GM12878 (cell line): ENCODE results near the gene HEG1. TPM values are rescaled to one million over a fixed set of nuclear protein-coding genes. Genes with fewer than 3 reads are reported as not detected.

Experiments used
- ATAC-seq: fragments of 200-7000 bp; cut with Tn5 transposase; 3 replicates; pipeline ENCODE4 v1.9.1; 2020; ENCODE audit warnings: mild to moderate bottlenecking, moderate library complexity
- BruUV-seq: library from RNA; stranded (reverse); fragments of 400-500 nt; replicated peaks from 2 replicates; lab custom pipeline; 2021; lab: Mats Ljungman, UMichigan
- CTCF ChIA-PET: fragments of 300-600 bp; sonication (Branson Sonifier 250); formaldehyde crosslinking; extraction: SDS; loops from one replicate; lab custom pipeline; 2021; ENCODE audit warnings: inconsistent platforms; lab: Yijun Ruan, JAX
- POLR2A ChIA-PET: fragments of 350-600 bp; formaldehyde crosslinking; extraction: SDS; loops from one replicate; lab custom pipeline; 2021; ENCODE audit warnings: inconsistent platforms; lab: Charles Lee
- RAD21 ChIA-PET: fragments of 300-600 bp; sonication (Branson Sonifier 250); formaldehyde crosslinking; loops from one replicate; lab custom pipeline; 2023; ENCODE audit warnings: antibody characterized with exemption; ENCODE audit not compliant: unreplicated experiment; lab: Charles Lee
- SMC1A ChIA-PET: fragments of 300-600 bp; sonication (Branson Sonifier 250); formaldehyde crosslinking; loops from one replicate; lab custom pipeline; 2023; ENCODE audit not compliant: unreplicated experiment, uncharacterized antibody; lab: Charles Lee
- DNase-seq: peaks from one replicate; pipeline ENCODE4 v3.0.0-alpha.2; 2011; ENCODE audit warnings: low read depth, low spot score
- FAIRE-seq: peaks from 3 replicates; lab custom pipeline; 2011; peaks lifted over from hg19 to GRCh38; lab: Jason Lieb, UNC
- H2AFZ ChIP-seq: 2 replicates; pipeline ENCODE4 v1.6.0; 2011; ENCODE audit warnings: low read depth, low read length, control low read depth; ENCODE audit not compliant: control insufficient read depth
- H3K27ac ChIP-seq: 2 replicates; pipeline ENCODE4 v1.5.1; 2011; ENCODE audit warnings: control low read depth; ENCODE audit not compliant: control insufficient read depth, insufficient read depth
- H3K27me3 ChIP-seq, 2 experiments: replicated peaks in 1 of 2; 2 replicates each; pipeline versions ENCODE4 v1.6.0 to v1.6.1; 2011; ENCODE audit warnings: low read length in 1 of 2; ENCODE audit not compliant: control insufficient read depth in 2 of 2, insufficient read depth in 2 of 2
- H3K36me3 ChIP-seq, 2 experiments: 2 replicates each; pipeline ENCODE4 v1.5.1; 2011; ENCODE audit warnings: low read length in 1 of 2; ENCODE audit not compliant: control insufficient read depth in 2 of 2, insufficient read depth in 2 of 2
- H3K4me1 ChIP-seq: 2 replicates; pipeline ENCODE4 v1.6.1; 2011; ENCODE audit warnings: mild to moderate bottlenecking, low read length, moderate library complexity, mixed read lengths; ENCODE audit not compliant: control insufficient read depth, insufficient read depth
- H3K4me2 ChIP-seq: 2 replicates; pipeline ENCODE4 v1.6.0; 2011; ENCODE audit warnings: control low read depth; ENCODE audit not compliant: control insufficient read depth, insufficient read depth
- H3K4me3 ChIP-seq: fragments of 200-600 bp; sonication (generic); 2 replicates; pipeline ENCODE4 v1.5.1; 2016
- H3K79me2 ChIP-seq: 2 replicates; pipeline ENCODE4 v1.6.0; 2011; ENCODE audit warnings: low read length; ENCODE audit not compliant: control insufficient read depth, insufficient read depth
- H3K9ac ChIP-seq: 2 replicates; pipeline ENCODE4 v1.8.0; 2011; ENCODE audit warnings: low read length, control low read depth, mixed read lengths; ENCODE audit not compliant: control insufficient read depth, insufficient read depth
- H3K9me3 ChIP-seq: replicated peaks from 3 replicates; pipeline ENCODE4 v1.5.1; 2011; ENCODE audit warnings: mild to moderate bottlenecking, low read length; ENCODE audit not compliant: control insufficient read depth, insufficient read depth
- H4K20me1 ChIP-seq: 2 replicates; pipeline ENCODE4 v1.6.0; 2011; ENCODE audit not compliant: control insufficient read depth, insufficient read depth
- CBFB ChIP-seq: IDR thresholded peaks from 2 replicates; pipeline ENCODE4 v1.6.1; 2016; ENCODE audit warnings: antibody characterized with exemption, low read depth
- CEBPB ChIP-seq, 2 experiments: fragments of 150-350 bp in 1 of 2; IDR thresholded peaks; 2 replicates each; pipeline ENCODE4 v1.6.1; 2012 to 2014; ENCODE audit warnings: low read depth in 2 of 2, low read length in 2 of 2, borderline replicate concordance in 1 of 2, inconsistent platforms in 1 of 2
- CHD4 ChIP-seq: fragments of 200-600 bp; sonication (generic); IDR thresholded peaks from 2 replicates; pipeline ENCODE4 v1.6.1; 2016; ENCODE audit warnings: mild to moderate bottlenecking
- HDGF ChIP-seq: fragments of 450-650 bp; IDR thresholded peaks from 2 replicates; pipeline ENCODE4 v1.6.1; 2016; ENCODE audit warnings: antibody characterized with exemption
- IKZF2 ChIP-seq, 2 experiments: fragments of 450-650 bp; IDR thresholded peaks; 2 replicates each; pipeline ENCODE4 v1.6.1; 2017; ENCODE audit warnings: mild to moderate bottlenecking in 2 of 2, moderate library complexity in 2 of 2
- MYB ChIP-seq: fragments of 150-350 bp; IDR thresholded peaks from 2 replicates; pipeline ENCODE4 v1.6.1; 2014; ENCODE audit warnings: mild to moderate bottlenecking, low read depth, low read length, borderline replicate concordance
- NFIC ChIP-seq: IDR thresholded peaks from 2 replicates; pipeline ENCODE4 v1.6.1; 2012; ENCODE audit warnings: low read depth, mild to moderate bottlenecking, inconsistent platforms, low read length, moderate library complexity
- TARDBP ChIP-seq: IDR thresholded peaks from 2 replicates; pipeline ENCODE4 v1.6.1; 2016; ENCODE audit warnings: borderline replicate concordance
- WGBS: methylation state at CpG from one replicate; pipeline ENCODE4 v1.1.6; 2016; ENCODE audit warnings: low lambda C conversion rate; ENCODE audit not compliant: insufficient replicate concordance, insufficient coverage; ENCODE audit errors: missing lambda C conversion rate; 5-methylcytosine and 5-hydroxymethylcytosine counted together
- in situ Hi-C: fragments of 300-500 bp; cut with MboI; formaldehyde crosslinking; loops from 9 replicates; pipeline ENCODE4 v1.14.3; 2018; ENCODE audit warnings: mixed read lengths
- intact Hi-C: fragments of 100-400 bp; cut with micrococcal nuclease; formaldehyde crosslinking; loops from one replicate; pipeline ENCODE4 v1.14.2; 2022; ENCODE audit not compliant: unreplicated experiment
- polyA plus RNA-seq, 11 experiments: library from polyadenylated mRNA; depleted of rRNA in 4 of 11; unstranded in 6 of 11; stranded (reverse) in 5 of 11; fragments of >200 nt; fragmentation: Nextera tagmentation in 4 of 11; fragmentation: Illumina TruSeq in 1 of 11; extraction: Ambion mirVana in 4 of 11; extraction: Trizol in 1 of 11; gene quantifications; 1 replicate in 1 of 11; 2 replicates in 10 of 11; pipeline versions ENCODE4 v1.2.1 to v1.2.3, GENCODE V29; 2011 to 2016; ENCODE audit warnings: inconsistent platforms in 2 of 11, missing spikeins in 2 of 11, low read depth in 1 of 11
- total RNA-seq, 4 experiments: library from RNA; depleted of rRNA in 3 of 4; stranded (reverse); fragments of >200 nt in 3 of 4; fragmentation: Illumina TruSeq in 1 of 4; extraction: Trizol in 1 of 4; gene quantifications; 2 replicates each; pipeline versions ENCODE4 v1.2.1 to v1.2.3, GENCODE V29; 2013 to 2021
- TF ChIP-seq, protein P1 (sequence below): fragments of 450-650 bp; formaldehyde crosslinking; IDR thresholded peaks from 2 replicates; pipeline ENCODE4 v1.4.0; 2022; ENCODE audit warnings: mild to moderate bottlenecking, moderate library complexity
- TF ChIP-seq, protein P2 (sequence below): fragments of 450-650 bp; IDR thresholded peaks from 2 replicates; pipeline ENCODE4 v1.6.1; 2017; ENCODE audit warnings: antibody characterized with exemption, mild to moderate bottlenecking, moderate library complexity
- TF ChIP-seq, protein P3 (sequence below): fragments of 450-650 bp; formaldehyde crosslinking; IDR thresholded peaks from 2 replicates; pipeline ENCODE4 v1.4.0; 2020; ENCODE audit warnings: mild to moderate bottlenecking, moderate library complexity
- TF ChIP-seq, protein P4 (sequence below): IDR thresholded peaks from 2 replicates; pipeline ENCODE4 v1.6.1; 2011; ENCODE audit warnings: low read depth, low read length, improper control_type of control experiment, borderline replicate concordance

Gene HEG1
- total and polyA plus RNA-seq, 10 of the 15 experiments (the other 5 are each of a cell fraction or from before 2014, with no cell fraction given) = 2.2 to 32.1 (median 7.6) TPM

DNA sequence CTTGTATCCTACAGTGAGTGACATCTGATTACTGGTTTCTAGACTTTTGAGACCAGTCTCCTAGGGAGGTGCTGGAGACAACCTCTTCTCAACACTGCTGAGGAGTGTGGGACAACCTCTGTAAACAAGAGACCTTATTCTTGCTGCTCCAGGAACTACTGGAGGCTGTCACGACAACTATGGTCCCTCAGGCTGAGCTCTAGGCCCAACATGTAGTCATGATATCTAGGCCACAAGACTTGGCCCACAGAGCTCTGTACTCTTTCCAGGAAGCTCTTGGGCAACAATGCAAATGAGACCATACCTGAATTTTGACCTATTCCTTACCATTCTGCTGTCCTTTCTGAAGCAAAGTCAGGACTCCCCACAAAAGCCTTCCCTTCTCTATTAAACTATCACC, 24.3 kb upstream of the HEG1 start:
- ChIA-PET CTCF (interaction anchor here (1.3 kb wide), 1 partner anchor 13 kb away, joined by 5 read pairs; no protein-coding TSS in a partner anchor), RAD21 (interaction anchor here (1.2 kb wide), 1 partner anchor 41 kb away, joined by 3 read pairs; no protein-coding TSS in a partner anchor), POLR2A (interaction anchor here (0.6 kb wide), 1 partner anchor 41 kb away, joined by 5 read pairs; no protein-coding TSS in a partner anchor), SMC1A (interaction anchor here (0.6 to 1.7 kb wide), 4 partner anchors 10 to 64 kb away, joined by 3 to 6 read pairs (median 4); no protein-coding TSS in a partner anchor)
- no peak overlapping the region for H3K4me3 ChIP-seq
- peaks cover 0 to 21% of the 10 kb centered on the region in 2 experiments; a peak in 1 of 4 replicates for H3K36me3 ChIP-seq
- H3K79me2 ChIP-seq = no peaks in the 10 kb centered on the region
- intact Hi-C loops = no loop called here
- peaks cover 19% of the 10 kb centered on the region for H3K4me1 ChIP-seq
- H2AFZ ChIP-seq = no peak overlapping the region
- H3K27me3 ChIP-seq = no peaks in the 10 kb centered on the region
- H3K27ac ChIP-seq = no peak overlapping the region
- FAIRE-seq = no peak
- H3K9ac ChIP-seq = no peak overlapping the region
- WGBS = 56% methylated on average over 1 of the region's 1 CpG
- no peak overlapping the region for H3K4me2 ChIP-seq
- BruUV-seq = no TSS peak
- H3K9me3 ChIP-seq = no peaks in the 10 kb centered on the region
- DNase-seq = no peak
- no peaks in the 10 kb centered on the region for H4K20me1 ChIP-seq
- no peak for ATAC-seq
- in situ Hi-C loops = no loop called here
- TF ChIP-seq, protein P1, sequence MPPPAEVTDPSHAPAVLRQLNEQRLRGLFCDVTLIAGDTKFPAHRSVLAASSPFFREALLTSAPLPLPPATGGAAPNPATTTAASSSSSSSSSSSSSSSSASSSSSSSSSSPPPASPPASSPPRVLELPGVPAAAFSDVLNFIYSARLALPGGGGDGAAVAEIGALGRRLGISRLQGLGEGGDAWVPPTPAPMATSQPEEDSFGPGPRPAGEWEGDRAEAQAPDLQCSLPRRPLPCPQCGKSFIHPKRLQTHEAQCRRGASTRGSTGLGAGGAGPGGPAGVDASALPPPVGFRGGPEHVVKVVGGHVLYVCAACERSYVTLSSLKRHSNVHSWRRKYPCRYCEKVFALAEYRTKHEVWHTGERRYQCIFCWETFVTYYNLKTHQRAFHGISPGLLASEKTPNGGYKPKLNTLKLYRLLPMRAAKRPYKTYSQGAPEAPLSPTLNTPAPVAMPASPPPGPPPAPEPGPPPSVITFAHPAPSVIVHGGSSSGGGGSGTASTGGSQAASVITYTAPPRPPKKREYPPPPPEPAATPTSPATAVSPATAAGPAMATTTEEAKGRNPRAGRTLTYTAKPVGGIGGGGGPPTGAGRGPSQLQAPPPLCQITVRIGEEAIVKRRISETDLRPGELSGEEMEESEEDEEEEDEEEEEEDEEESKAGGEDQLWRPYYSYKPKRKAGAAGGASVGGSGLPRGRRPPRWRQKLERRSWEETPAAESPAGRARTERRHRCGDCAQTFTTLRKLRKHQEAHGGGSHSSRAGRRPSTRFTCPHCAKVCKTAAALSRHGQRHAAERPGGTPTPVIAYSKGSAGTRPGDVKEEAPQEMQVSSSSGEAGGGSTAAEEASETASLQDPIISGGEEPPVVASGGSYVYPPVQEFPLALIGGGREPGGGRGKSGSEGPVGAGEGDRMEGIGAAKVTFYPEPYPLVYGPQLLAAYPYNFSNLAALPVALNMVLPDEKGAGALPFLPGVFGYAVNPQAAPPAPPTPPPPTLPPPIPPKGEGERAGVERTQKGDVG (CRISPR knock-in tag) = no peak
- TF ChIP-seq MYB (no peak), TARDBP (no peak), NFIC (no peak), IKZF2 (IDR thresholded peaks at IDR 0.05) (no peak), HDGF (no peak), CHD4 (no peak), CBFB (no peak), CEBPB (IDR thresholded peaks at IDR 0.05; ENCODE audit: borderline replicate concordance in 1 of 2, low read depth in 2 of 2, low read length in 2 of 2) (no peak)
- TF ChIP-seq, protein P2, sequence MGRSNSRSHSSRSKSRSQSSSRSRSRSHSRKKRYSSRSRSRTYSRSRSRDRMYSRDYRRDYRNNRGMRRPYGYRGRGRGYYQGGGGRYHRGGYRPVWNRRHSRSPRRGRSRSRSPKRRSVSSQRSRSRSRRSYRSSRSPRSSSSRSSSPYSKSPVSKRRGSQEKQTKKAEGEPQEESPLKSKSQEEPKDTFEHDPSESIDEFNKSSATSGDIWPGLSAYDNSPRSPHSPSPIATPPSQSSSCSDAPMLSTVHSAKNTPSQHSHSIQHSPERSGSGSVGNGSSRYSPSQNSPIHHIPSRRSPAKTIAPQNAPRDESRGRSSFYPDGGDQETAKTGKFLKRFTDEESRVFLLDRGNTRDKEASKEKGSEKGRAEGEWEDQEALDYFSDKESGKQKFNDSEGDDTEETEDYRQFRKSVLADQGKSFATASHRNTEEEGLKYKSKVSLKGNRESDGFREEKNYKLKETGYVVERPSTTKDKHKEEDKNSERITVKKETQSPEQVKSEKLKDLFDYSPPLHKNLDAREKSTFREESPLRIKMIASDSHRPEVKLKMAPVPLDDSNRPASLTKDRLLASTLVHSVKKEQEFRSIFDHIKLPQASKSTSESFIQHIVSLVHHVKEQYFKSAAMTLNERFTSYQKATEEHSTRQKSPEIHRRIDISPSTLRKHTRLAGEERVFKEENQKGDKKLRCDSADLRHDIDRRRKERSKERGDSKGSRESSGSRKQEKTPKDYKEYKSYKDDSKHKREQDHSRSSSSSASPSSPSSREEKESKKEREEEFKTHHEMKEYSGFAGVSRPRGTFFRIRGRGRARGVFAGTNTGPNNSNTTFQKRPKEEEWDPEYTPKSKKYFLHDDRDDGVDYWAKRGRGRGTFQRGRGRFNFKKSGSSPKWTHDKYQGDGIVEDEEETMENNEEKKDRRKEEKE = no peak
- TF ChIP-seq, protein P3, sequence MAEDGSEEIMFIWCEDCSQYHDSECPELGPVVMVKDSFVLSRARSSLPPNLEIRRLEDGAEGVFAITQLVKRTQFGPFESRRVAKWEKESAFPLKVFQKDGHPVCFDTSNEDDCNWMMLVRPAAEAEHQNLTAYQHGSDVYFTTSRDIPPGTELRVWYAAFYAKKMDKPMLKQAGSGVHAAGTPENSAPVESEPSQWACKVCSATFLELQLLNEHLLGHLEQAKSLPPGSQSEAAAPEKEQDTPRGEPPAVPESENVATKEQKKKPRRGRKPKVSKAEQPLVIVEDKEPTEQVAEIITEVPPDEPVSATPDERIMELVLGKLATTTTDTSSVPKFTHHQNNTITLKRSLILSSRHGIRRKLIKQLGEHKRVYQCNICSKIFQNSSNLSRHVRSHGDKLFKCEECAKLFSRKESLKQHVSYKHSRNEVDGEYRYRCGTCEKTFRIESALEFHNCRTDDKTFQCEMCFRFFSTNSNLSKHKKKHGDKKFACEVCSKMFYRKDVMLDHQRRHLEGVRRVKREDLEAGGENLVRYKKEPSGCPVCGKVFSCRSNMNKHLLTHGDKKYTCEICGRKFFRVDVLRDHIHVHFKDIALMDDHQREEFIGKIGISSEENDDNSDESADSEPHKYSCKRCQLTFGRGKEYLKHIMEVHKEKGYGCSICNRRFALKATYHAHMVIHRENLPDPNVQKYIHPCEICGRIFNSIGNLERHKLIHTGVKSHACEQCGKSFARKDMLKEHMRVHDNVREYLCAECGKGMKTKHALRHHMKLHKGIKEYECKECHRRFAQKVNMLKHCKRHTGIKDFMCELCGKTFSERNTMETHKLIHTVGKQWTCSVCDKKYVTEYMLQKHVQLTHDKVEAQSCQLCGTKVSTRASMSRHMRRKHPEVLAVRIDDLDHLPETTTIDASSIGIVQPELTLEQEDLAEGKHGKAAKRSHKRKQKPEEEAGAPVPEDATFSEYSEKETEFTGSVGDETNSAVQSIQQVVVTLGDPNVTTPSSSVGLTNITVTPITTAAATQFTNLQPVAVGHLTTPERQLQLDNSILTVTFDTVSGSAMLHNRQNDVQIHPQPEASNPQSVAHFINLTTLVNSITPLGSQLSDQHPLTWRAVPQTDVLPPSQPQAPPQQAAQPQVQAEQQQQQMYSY (CRISPR knock-in tag) = no peak
- TF ChIP-seq, protein P4, sequence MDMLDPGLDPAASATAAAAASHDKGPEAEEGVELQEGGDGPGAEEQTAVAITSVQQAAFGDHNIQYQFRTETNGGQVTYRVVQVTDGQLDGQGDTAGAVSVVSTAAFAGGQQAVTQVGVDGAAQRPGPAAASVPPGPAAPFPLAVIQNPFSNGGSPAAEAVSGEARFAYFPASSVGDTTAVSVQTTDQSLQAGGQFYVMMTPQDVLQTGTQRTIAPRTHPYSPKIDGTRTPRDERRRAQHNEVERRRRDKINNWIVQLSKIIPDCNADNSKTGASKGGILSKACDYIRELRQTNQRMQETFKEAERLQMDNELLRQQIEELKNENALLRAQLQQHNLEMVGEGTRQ = no peak
